HepG2 (cell line): ENCODE measurements around the gene MOV10L1. TPM values are rescaled to one million over a fixed set of nuclear protein-coding genes. Genes with fewer than 3 reads are reported as not detected.
A peak's percentile ranks its signal among the peaks of the same experiment; 100 is the strongest.

ENCODE experiments used
- ARID5B ChIP-seq: IDR thresholded peaks from 2 replicates; pipeline ENCODE4 v1.4.0; 2020; ENCODE audit warnings: mild to moderate bottlenecking, missing genetic modification reagents
- DNMT3B ChIP-seq: conservative IDR thresholded peaks from 2 replicates; pipeline ENCODE4 v1.6.1; 2016; ENCODE audit warnings: missing biosample characterization, control low read depth
- ELF1 ChIP-seq: sonication (generic); formaldehyde crosslinking; IDR thresholded peaks from 2 replicates; pipeline ENCODE4 v1.4.0; 2020; ENCODE audit warnings: missing genetic modification reagents
- ETV6 ChIP-seq: sonication (generic); formaldehyde crosslinking; conservative IDR thresholded peaks from 2 replicates; pipeline ENCODE4 v1.4.0; 2020; ENCODE audit warnings: missing genetic modification reagents
- GATAD2A ChIP-seq: IDR thresholded peaks from 2 replicates; pipeline ENCODE4 v1.6.1; 2016
- IKZF1 ChIP-seq: fragments of 450-650 bp; IDR thresholded peaks from 2 replicates; pipeline ENCODE4 v1.7.1; 2016
- ISL2 ChIP-seq: sonication (generic); formaldehyde crosslinking; IDR thresholded peaks from 2 replicates; pipeline ENCODE4 v1.5.0; 2020; ENCODE audit warnings: missing genetic modification reagents
- KLF6 ChIP-seq: IDR thresholded peaks from 2 replicates; pipeline ENCODE4 v1.8.0; 2016; ENCODE audit warnings: missing biosample characterization, missing genetic modification reagents
- MED13 ChIP-seq: sonication (generic); formaldehyde crosslinking; IDR thresholded peaks from 2 replicates; pipeline ENCODE4 v1.5.0; 2020; ENCODE audit warnings: missing genetic modification reagents
- MYNN ChIP-seq: sonication (generic); formaldehyde crosslinking; IDR thresholded peaks from 2 replicates; pipeline ENCODE4 v1.4.0; 2020; ENCODE audit warnings: mild to moderate bottlenecking, low read depth, missing genetic modification reagents
- RARA ChIP-seq: IDR thresholded peaks from 2 replicates; pipeline ENCODE4 v1.6.1; 2016; ENCODE audit warnings: missing genetic modification reagents, missing compliant biosample characterization
- RFX1 ChIP-seq: fragments of 450-650 bp; IDR thresholded peaks from 2 replicates; pipeline ENCODE4 v1.6.1; 2017
- SOX13 ChIP-seq, 3 experiments: fragments of 450-650 bp in 1 of 3; sonication (generic) in 1 of 3; formaldehyde crosslinking in 1 of 3; IDR thresholded peaks in 2 of 3; conservative IDR thresholded peaks in 1 of 3; 2 replicates each; pipeline versions ENCODE4 v1.5.0 to v1.6.1; 2016 to 2020; ENCODE audit warnings: antibody characterized with exemption in 1 of 3, mild to moderate bottlenecking in 1 of 3, missing compliant biosample characterization in 1 of 3, missing genetic modification reagents in 1 of 3, moderate library complexity in 1 of 3
- SOX6 ChIP-seq, 2 experiments: fragments of 450-650 bp in 1 of 2; sonication (generic) in 1 of 2; formaldehyde crosslinking in 1 of 2; IDR thresholded peaks; 2 replicates each; pipeline versions ENCODE4 v1.4.0 to v1.6.1; 2017 to 2020; ENCODE audit warnings: antibody characterized with exemption in 1 of 2, mild to moderate bottlenecking in 1 of 2, missing genetic modification reagents in 1 of 2
- STAT5B ChIP-seq: sonication (generic); formaldehyde crosslinking; IDR thresholded peaks from 2 replicates; pipeline ENCODE4 v1.4.0; 2020; ENCODE audit warnings: missing genetic modification reagents
- ZEB1 ChIP-seq: IDR thresholded peaks from 2 replicates; pipeline ENCODE4 v1.6.1; 2012; ENCODE audit warnings: mild to moderate bottlenecking, low read depth, inconsistent platforms; ENCODE audit not compliant: insufficient replicate concordance
- ZFP36L1 ChIP-seq: sonication (generic); formaldehyde crosslinking; IDR thresholded peaks from 2 replicates; pipeline ENCODE4 v1.8.0; 2022; ENCODE audit warnings: mild to moderate bottlenecking, missing genetic modification reagents, moderate library complexity
- ZFX ChIP-seq: sonication (generic); formaldehyde crosslinking; IDR thresholded peaks from 2 replicates; pipeline ENCODE4 v1.4.0; 2020; ENCODE audit warnings: mild to moderate bottlenecking, low read depth, missing genetic modification reagents, moderate library complexity
- ZNF274 ChIP-seq: sonication (generic); formaldehyde crosslinking; IDR thresholded peaks from 2 replicates; pipeline ENCODE4 v1.5.1; 2020; ENCODE audit warnings: mild to moderate bottlenecking, missing genetic modification reagents
- ZNF354B ChIP-seq: sonication (generic); formaldehyde crosslinking; IDR thresholded peaks from 2 replicates; pipeline ENCODE4 v1.8.0; 2022; ENCODE audit warnings: mild to moderate bottlenecking, missing genetic modification reagents
- ZNF383 ChIP-seq: sonication (generic); formaldehyde crosslinking; IDR thresholded peaks from 2 replicates; pipeline ENCODE4 v1.4.0; 2020; ENCODE audit warnings: missing genetic modification reagents, mild to moderate bottlenecking, borderline replicate concordance
- ZNF446 ChIP-seq: sonication (generic); formaldehyde crosslinking; IDR thresholded peaks from 2 replicates; pipeline ENCODE4 v1.5.0; 2020; ENCODE audit warnings: mild to moderate bottlenecking, missing genetic modification reagents
- ZNF607 ChIP-seq: sonication (generic); formaldehyde crosslinking; IDR thresholded peaks from 2 replicates; pipeline ENCODE4 v1.5.1; 2020; ENCODE audit warnings: missing genetic modification reagents, mild to moderate bottlenecking, borderline replicate concordance
- ZNF687 ChIP-seq: sonication (generic); formaldehyde crosslinking; IDR thresholded peaks from 2 replicates; pipeline ENCODE4 v1.5.1; 2020; ENCODE audit warnings: mild to moderate bottlenecking, missing genetic modification reagents, moderate library complexity
- ZNF713 ChIP-seq: sonication (generic); formaldehyde crosslinking; IDR thresholded peaks from 2 replicates; pipeline ENCODE4 v1.4.0; 2020; ENCODE audit warnings: mild to moderate bottlenecking, missing genetic modification reagents
- polyA plus RNA-seq, 8 experiments: library from polyadenylated mRNA; depleted of rRNA in 3 of 8; stranded (reverse) in 7 of 8; unstranded in 1 of 8; fragments of >200 nt; fragmentation: Illumina TruSeq in 4 of 8; extraction: Trizol in 4 of 8; gene quantifications; 2 replicates each; pipeline versions ENCODE4 v1.2.1 to v1.2.3, GENCODE V29; 2011 to 2016; ENCODE audit warnings: low read depth in 4 of 8, missing spikeins in 1 of 8, mixed read lengths in 1 of 8; ENCODE audit not compliant: insufficient read depth in 1 of 8
- total RNA-seq, 5 experiments: library from RNA; depleted of rRNA; stranded (reverse); fragments of >200 nt; fragmentation: Illumina TruSeq; extraction: Trizol; gene quantifications; 2 replicates each; pipeline ENCODE4 v1.2.3, GENCODE V29; 2016; ENCODE audit warnings: low read depth in 1 of 5

Gene MOV10L1
- total and polyA plus RNA-seq, 2 of the 13 experiments (the other 11 are each of a cell fraction or from before 2014, with no cell fraction given) = 0.11 to 0.12 TPM

- TF ChIP-seq ZNF687 (CRISPR knock-in tag) = no peak
- TF ChIP-seq ARID5B (CRISPR knock-in tag) = peak; percentile 63; the same call in 1 of the 2 replicates
- TF ChIP-seq ELF1 (CRISPR knock-in tag) = no peak
- TF ChIP-seq RARA (CRISPR knock-in tag) = peak; percentile 53; the same call in 1 of the 2 replicates
- TF ChIP-seq GATAD2A = peak; percentile 69
- no peak for TF ChIP-seq ZNF274 (CRISPR knock-in tag)
- no peak for TF ChIP-seq DNMT3B (CRISPR knock-in tag)
- no peak for TF ChIP-seq SOX13 (IDR thresholded peaks at IDR 0.05)
- TF ChIP-seq SOX13 (CRISPR knock-in tag; conservative IDR thresholded peaks at IDR 0.05 in 1 of 2, IDR thresholded peaks at IDR 0.05 in 1 of 2) = peak in 1 of 2 experiments; percentile 54; a peak in 2 of 4 replicates
- no peak for TF ChIP-seq RFX1
- 0 out of 2 replicates have a peak, but pooled peaks have one; percentile 24 for TF ChIP-seq ISL2 (CRISPR knock-in tag)
- peak; percentile 40 for TF ChIP-seq ZEB1
- TF ChIP-seq ZFP36L1 (CRISPR knock-in tag) = peak; percentile 20; the same call in 1 of the 2 replicates
- no peak for TF ChIP-seq STAT5B
- no peak for TF ChIP-seq ZNF383 (CRISPR knock-in tag)
- no peak for TF ChIP-seq ZFX (CRISPR knock-in tag)
- no peak for TF ChIP-seq ZNF713 (CRISPR knock-in tag)
- no peak for TF ChIP-seq ZNF446 (CRISPR knock-in tag)
- TF ChIP-seq KLF6 (CRISPR knock-in tag) = no peak
- TF ChIP-seq ZNF607 (CRISPR knock-in tag) = no peak
- TF ChIP-seq SOX6 (IDR thresholded peaks at IDR 0.05) = no peak
- peak; percentile 51; the same call in 1 of the 2 replicates for TF ChIP-seq SOX6 (CRISPR knock-in tag; IDR thresholded peaks at IDR 0.05)
- no peak for TF ChIP-seq MED13 (CRISPR knock-in tag)
- no peak for TF ChIP-seq MYNN
- TF ChIP-seq IKZF1 = no peak
- TF ChIP-seq ZNF354B (CRISPR knock-in tag) = no peak
- TF ChIP-seq ETV6 (CRISPR knock-in tag) = no peak
Measured at GRCh38 chr22:50141891-50142363, 52.1 kb downstream of the MOV10L1 start (continued).
